ENCODE results near the gene FBXO44. TPM values are rescaled to one million over a fixed set of nuclear protein-coding genes. Genes with fewer than 3 reads are reported as not detected.

Gene FBXO44
- total and polyA plus RNA-seq, 2 experiments from 2014 or later, result 22.0 to 30.8 TPM

DNA sequence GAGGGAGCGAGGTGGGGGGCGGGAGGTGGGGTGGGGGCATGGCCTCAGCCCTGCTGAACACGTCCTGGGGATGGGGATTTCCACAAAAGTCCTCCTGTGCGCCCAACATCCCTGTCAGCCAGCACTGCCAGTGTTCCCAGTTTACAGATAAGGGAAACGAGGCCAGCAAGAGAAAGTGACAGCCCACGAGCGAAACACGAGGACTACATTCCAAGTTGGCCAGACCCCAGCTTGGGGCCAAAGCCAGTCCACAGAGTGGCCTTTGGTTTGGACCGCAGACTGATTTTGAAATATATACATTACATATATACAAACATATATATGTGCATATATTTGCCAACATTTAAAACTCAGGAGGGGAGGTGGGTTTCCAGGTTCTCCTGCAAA is 5.4 kb upstream of the FBXO44 start:
- H3K4me3 ChIP-seq, result no peak overlapping the region
- H3K27ac ChIP-seq (ENCODE audit: low read depth), result no peak overlapping the region
- H3K27me3 Mint-ChIP-seq (ENCODE audit: insufficient read depth, low read depth, poor library complexity), result peaks cover 25% of the 10 kb centered on the region
- ATAC-seq (no peak), DNase-seq (ENCODE audit: low spot score) (no peak)
- peaks cover 30% of the 10 kb centered on the region for H3K4me1 ChIP-seq (ENCODE audit: insufficient read depth)
- H3K4me2 ChIP-seq, result no peak overlapping the region
- no peaks in the 10 kb centered on the region for H3K27me3 ChIP-seq (ENCODE audit: insufficient read depth)
- H3K27ac Mint-ChIP-seq, result no peak overlapping the region
- H3K9me3 Mint-ChIP-seq, result no peaks in the 10 kb centered on the region; the same call in 2 of the 3 replicates
- no peak for TF ChIP-seq POLR2AphosphoS5 (IDR thresholded peaks at IDR 0.05; ENCODE audit: low read depth)
- TF ChIP-seq, protein P1, sequence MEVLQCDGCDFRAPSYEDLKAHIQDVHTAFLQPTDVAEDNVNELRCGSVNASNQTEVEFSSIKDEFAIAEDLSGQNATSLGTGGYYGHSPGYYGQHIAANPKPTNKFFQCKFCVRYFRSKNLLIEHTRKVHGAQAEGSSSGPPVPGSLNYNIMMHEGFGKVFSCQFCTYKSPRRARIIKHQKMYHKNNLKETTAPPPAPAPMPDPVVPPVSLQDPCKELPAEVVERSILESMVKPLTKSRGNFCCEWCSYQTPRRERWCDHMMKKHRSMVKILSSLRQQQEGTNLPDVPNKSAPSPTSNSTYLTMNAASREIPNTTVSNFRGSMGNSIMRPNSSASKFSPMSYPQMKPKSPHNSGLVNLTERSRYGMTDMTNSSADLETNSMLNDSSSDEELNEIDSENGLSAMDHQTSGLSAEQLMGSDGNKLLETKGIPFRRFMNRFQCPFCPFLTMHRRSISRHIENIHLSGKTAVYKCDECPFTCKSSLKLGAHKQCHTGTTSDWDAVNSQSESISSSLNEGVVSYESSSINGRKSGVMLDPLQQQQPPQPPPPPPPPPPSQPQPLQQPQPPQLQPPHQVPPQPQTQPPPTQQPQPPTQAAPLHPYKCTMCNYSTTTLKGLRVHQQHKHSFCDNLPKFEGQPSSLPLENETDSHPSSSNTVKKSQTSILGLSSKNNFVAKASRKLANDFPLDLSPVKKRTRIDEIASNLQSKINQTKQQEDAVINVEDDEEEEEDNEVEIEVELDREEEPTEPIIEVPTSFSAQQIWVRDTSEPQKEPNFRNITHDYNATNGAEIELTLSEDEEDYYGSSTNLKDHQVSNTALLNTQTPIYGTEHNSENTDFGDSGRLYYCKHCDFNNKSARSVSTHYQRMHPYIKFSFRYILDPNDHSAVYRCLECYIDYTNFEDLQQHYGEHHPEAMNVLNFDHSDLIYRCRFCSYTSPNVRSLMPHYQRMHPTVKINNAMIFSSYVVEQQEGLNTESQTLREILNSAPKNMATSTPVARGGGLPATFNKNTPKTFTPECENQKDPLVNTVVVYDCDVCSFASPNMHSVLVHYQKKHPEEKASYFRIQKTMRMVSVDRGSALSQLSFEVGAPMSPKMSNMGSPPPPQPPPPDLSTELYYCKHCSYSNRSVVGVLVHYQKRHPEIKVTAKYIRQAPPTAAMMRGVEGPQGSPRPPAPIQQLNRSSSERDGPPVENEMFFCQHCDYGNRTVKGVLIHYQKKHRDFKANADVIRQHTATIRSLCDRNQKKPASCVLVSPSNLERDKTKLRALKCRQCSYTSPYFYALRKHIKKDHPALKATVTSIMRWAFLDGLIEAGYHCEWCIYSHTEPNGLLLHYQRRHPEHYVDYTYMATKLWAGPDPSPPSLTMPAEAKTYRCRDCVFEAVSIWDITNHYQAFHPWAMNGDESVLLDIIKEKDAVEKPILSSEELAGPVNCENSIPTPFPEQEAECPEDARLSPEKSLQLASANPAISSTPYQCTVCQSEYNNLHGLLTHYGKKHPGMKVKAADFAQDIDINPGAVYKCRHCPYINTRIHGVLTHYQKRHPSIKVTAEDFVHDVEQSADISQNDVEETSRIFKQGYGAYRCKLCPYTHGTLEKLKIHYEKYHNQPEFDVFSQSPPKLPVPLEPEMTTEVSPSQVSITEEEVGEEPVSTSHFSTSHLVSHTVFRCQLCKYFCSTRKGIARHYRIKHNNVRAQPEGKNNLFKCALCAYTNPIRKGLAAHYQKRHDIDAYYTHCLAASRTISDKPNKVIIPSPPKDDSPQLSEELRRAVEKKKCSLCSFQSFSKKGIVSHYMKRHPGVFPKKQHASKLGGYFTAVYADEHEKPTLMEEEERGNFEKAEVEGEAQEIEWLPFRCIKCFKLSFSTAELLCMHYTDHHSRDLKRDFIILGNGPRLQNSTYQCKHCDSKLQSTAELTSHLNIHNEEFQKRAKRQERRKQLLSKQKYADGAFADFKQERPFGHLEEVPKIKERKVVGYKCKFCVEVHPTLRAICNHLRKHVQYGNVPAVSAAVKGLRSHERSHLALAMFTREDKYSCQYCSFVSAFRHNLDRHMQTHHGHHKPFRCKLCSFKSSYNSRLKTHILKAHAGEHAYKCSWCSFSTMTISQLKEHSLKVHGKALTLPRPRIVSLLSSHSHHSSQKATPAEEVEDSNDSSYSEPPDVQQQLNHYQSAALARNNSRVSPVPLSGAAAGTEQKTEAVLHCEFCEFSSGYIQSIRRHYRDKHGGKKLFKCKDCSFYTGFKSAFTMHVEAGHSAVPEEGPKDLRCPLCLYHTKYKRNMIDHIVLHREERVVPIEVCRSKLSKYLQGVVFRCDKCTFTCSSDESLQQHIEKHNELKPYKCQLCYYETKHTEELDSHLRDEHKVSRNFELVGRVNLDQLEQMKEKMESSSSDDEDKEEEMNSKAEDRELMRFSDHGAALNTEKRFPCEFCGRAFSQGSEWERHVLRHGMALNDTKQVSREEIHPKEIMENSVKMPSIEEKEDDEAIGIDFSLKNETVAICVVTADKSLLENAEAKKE (CRISPR knock-in tag; IDR thresholded peaks at IDR 0.05), result no peak
- TF ChIP-seq JUNB (IDR thresholded peaks at IDR 0.05; ENCODE audit: unreplicated experiment), result no peak
- no peak for TF ChIP-seq EZH2phosphoT487 (IDR thresholded peaks at IDR 0.05; ENCODE audit: unreplicated experiment)
- no peak for TF ChIP-seq CREB1 (CRISPR knock-in tag; IDR thresholded peaks at IDR 0.05; ENCODE audit: low read depth)
- no peak for TF ChIP-seq ZNF331 (CRISPR knock-in tag; IDR thresholded peaks at IDR 0.05; ENCODE audit: low read depth)
- no peak for TF ChIP-seq NANOG (IDR thresholded peaks at IDR 0.05; ENCODE audit: borderline replicate concordance)
- TF ChIP-seq, protein P2, sequence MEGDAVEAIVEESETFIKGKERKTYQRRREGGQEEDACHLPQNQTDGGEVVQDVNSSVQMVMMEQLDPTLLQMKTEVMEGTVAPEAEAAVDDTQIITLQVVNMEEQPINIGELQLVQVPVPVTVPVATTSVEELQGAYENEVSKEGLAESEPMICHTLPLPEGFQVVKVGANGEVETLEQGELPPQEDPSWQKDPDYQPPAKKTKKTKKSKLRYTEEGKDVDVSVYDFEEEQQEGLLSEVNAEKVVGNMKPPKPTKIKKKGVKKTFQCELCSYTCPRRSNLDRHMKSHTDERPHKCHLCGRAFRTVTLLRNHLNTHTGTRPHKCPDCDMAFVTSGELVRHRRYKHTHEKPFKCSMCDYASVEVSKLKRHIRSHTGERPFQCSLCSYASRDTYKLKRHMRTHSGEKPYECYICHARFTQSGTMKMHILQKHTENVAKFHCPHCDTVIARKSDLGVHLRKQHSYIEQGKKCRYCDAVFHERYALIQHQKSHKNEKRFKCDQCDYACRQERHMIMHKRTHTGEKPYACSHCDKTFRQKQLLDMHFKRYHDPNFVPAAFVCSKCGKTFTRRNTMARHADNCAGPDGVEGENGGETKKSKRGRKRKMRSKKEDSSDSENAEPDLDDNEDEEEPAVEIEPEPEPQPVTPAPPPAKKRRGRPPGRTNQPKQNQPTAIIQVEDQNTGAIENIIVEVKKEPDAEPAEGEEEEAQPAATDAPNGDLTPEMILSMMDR (conservative IDR thresholded peaks at IDR 0.05; ENCODE audit: low read depth in 2 of 2), result no peak
- TF ChIP-seq STAT1 (IDR thresholded peaks at IDR 0.05; ENCODE audit: unreplicated experiment), result no peak
- TF ChIP-seq, protein P3, sequence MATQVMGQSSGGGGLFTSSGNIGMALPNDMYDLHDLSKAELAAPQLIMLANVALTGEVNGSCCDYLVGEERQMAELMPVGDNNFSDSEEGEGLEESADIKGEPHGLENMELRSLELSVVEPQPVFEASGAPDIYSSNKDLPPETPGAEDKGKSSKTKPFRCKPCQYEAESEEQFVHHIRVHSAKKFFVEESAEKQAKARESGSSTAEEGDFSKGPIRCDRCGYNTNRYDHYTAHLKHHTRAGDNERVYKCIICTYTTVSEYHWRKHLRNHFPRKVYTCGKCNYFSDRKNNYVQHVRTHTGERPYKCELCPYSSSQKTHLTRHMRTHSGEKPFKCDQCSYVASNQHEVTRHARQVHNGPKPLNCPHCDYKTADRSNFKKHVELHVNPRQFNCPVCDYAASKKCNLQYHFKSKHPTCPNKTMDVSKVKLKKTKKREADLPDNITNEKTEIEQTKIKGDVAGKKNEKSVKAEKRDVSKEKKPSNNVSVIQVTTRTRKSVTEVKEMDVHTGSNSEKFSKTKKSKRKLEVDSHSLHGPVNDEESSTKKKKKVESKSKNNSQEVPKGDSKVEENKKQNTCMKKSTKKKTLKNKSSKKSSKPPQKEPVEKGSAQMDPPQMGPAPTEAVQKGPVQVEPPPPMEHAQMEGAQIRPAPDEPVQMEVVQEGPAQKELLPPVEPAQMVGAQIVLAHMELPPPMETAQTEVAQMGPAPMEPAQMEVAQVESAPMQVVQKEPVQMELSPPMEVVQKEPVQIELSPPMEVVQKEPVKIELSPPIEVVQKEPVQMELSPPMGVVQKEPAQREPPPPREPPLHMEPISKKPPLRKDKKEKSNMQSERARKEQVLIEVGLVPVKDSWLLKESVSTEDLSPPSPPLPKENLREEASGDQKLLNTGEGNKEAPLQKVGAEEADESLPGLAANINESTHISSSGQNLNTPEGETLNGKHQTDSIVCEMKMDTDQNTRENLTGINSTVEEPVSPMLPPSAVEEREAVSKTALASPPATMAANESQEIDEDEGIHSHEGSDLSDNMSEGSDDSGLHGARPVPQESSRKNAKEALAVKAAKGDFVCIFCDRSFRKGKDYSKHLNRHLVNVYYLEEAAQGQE (IDR thresholded peaks at IDR 0.05; ENCODE audit: unreplicated experiment), result no peak
- no peak for TF ChIP-seq EZH2 (IDR thresholded peaks at IDR 0.05; ENCODE audit: low read depth, unreplicated experiment)
- TF ChIP-seq, protein P4, sequence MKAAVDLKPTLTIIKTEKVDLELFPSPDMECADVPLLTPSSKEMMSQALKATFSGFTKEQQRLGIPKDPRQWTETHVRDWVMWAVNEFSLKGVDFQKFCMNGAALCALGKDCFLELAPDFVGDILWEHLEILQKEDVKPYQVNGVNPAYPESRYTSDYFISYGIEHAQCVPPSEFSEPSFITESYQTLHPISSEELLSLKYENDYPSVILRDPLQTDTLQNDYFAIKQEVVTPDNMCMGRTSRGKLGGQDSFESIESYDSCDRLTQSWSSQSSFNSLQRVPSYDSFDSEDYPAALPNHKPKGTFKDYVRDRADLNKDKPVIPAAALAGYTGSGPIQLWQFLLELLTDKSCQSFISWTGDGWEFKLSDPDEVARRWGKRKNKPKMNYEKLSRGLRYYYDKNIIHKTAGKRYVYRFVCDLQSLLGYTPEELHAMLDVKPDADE (IDR thresholded peaks at IDR 0.05), result no peak
- TF ChIP-seq ZNF114 (CRISPR knock-in tag; IDR thresholded peaks at IDR 0.05), result no peak
- H3K4me1 Mint-ChIP-seq, result peaks cover 35% of the 10 kb centered on the region
- no peaks in the 10 kb centered on the region for H3K36me3 ChIP-seq (ENCODE audit: insufficient read depth)
- no peaks in the 10 kb centered on the region for H3K9me2 ChIP-seq (ENCODE audit: insufficient read depth)
- H4K20me1 ChIP-seq (replicated peaks; ENCODE audit: insufficient read depth), result peaks cover 8% of the 10 kb centered on the region
- H3K36me3 Mint-ChIP-seq (ENCODE audit: low read depth), result peaks cover 2% of the 10 kb centered on the region; the same call in 1 of the 3 replicates
- no peak overlapping the region for H3K4me3 Mint-ChIP-seq
- H3K79me2 ChIP-seq (replicated peaks; ENCODE audit: insufficient read depth), result peaks cover 20% of the 10 kb centered on the region
- H3F3A ChIP-seq (replicated peaks; ENCODE audit: low read depth), result peaks cover 13% of the 10 kb centered on the region; the same call in 1 of the 2 replicates
- no peak overlapping the region for H2AFZ ChIP-seq

All from GM23338 (cell line).